Smooth muscle cell (in vitro differentiated cells): ENCODE results near the gene THNSL1. TPM values are rescaled to one million over a fixed set of nuclear protein-coding genes. Genes with fewer than 3 reads are reported as not detected.

Source experiments
- DNase-seq: peaks from one replicate; lab custom pipeline; 2025; ENCODE audit not compliant: unreplicated experiment; lab: John Stamatoyannopoulos, UW
- H2AFZ ChIP-seq: fragments of 200-600 bp; sonication (generic); 2 replicates; pipeline ENCODE4 v1.6.0; 2016; ENCODE audit warnings: antibody characterized with exemption, low read depth, mild to moderate bottlenecking
- H3F3A ChIP-seq: fragments of 200-600 bp; sonication (generic); 2 replicates; pipeline ENCODE4 v1.6.0; 2017; ENCODE audit warnings: antibody characterized with exemption, low read depth
- H3K27ac ChIP-seq: fragments of 200-600 bp; sonication (generic); 2 replicates; pipeline ENCODE4 v1.5.1; 2016; ENCODE audit warnings: low read depth, mild to moderate bottlenecking
- H3K27me3 ChIP-seq: fragments of 200-600 bp; sonication (generic); 2 replicates; pipeline ENCODE4 v1.6.1; 2016; ENCODE audit warnings: low read depth, mild to moderate bottlenecking
- H3K36me3 ChIP-seq: fragments of 200-600 bp; sonication (generic); 2 replicates; pipeline ENCODE4 v1.5.1; 2016; ENCODE audit warnings: low read depth
- H3K4me1 ChIP-seq: fragments of 200-600 bp; sonication (generic); 2 replicates; pipeline ENCODE4 v1.5.1; 2016; ENCODE audit warnings: low read depth
- H3K4me2 ChIP-seq: fragments of 200-600 bp; sonication (generic); 2 replicates; pipeline ENCODE4 v1.6.0; 2016; ENCODE audit warnings: mild to moderate bottlenecking
- H3K4me3 ChIP-seq: fragments of 200-600 bp; sonication (generic); 2 replicates; pipeline ENCODE4 v1.5.1; 2016; ENCODE audit warnings: mild to moderate bottlenecking
- H3K79me2 ChIP-seq: fragments of 200-600 bp; sonication (generic); 2 replicates; pipeline ENCODE4 v1.6.0; 2016; ENCODE audit warnings: low read depth, mild to moderate bottlenecking
- H3K9ac ChIP-seq: fragments of 200-600 bp; sonication (generic); 2 replicates; pipeline ENCODE4 v1.6.0; 2016; ENCODE audit warnings: low read depth
- H3K9me3 ChIP-seq: fragments of 200-600 bp; sonication (generic); replicated peaks from 2 replicates; pipeline ENCODE4 v1.5.1; 2016; ENCODE audit warnings: low read depth
- H4K20me1 ChIP-seq: fragments of 200-600 bp; sonication (generic); 2 replicates; pipeline ENCODE4 v1.6.0; 2016; ENCODE audit warnings: low read depth
- CTCF ChIP-seq: fragments of 200-600 bp; sonication (generic); IDR thresholded peaks from 2 replicates; pipeline ENCODE4 v1.5.1; 2017; ENCODE audit warnings: borderline replicate concordance, mild to moderate bottlenecking, antibody characterized with exemption; ENCODE audit not compliant: insufficient read depth, poor library complexity, severe bottlenecking
- WGBS: methylation state at CpG from one replicate; pipeline ENCODE4 v1.1.7; 2016; ENCODE audit warnings: low lambda C conversion rate; 5-methylcytosine and 5-hydroxymethylcytosine counted together
- polyA plus RNA-seq: library from polyadenylated mRNA; unstranded; fragments of >200 nt; fragmentation: Nextera tagmentation; extraction: Ambion mirVana; gene quantifications from 2 replicates; pipeline ENCODE4 v1.2.1, GENCODE V29; 2016
- total RNA-seq: library from RNA; depleted of rRNA; stranded (reverse); fragments of >200 nt; gene quantifications from 2 replicates; pipeline ENCODE4 v1.2.3, GENCODE V29; 2014

Gene THNSL1
- total and polyA plus RNA-seq, 2 experiments from 2014 or later, result 2.5 to 2.6 TPM

GRCh38 chr10:25056726-25057125 lies 40.3 kb downstream of the THNSL1 start:
- Histone ChIP-seq H4K20me1 (no peaks in the 10 kb centered on the region), H3K9me3 (no peaks in the 10 kb centered on the region), H3K79me2 (no peaks in the 10 kb centered on the region), H3K4me3 (no peak overlapping the region), H3K36me3 (no peaks in the 10 kb centered on the region), H3F3A (no peaks in the 10 kb centered on the region), H3K27me3 (no peaks in the 10 kb centered on the region), H3K4me2 (no peak overlapping the region), H3K4me1 (no peaks in the 10 kb centered on the region), H3K9ac (no peak overlapping the region), H3K27ac (no peak overlapping the region), H2AFZ (no peak overlapping the region)
- TF ChIP-seq CTCF, result no peak
- 85% methylated on average over 3 of the region's 3 CpGs for WGBS
- DNase-seq, result no peak

- Histone ChIP-seq H3K79me2 (no peaks in the 10 kb centered on the region), H3K36me3 (no peaks in the 10 kb centered on the region), H3K4me3 (no peak overlapping the region), H3K4me2 (no peak overlapping the region), H3K4me1 (no peaks in the 10 kb centered on the region), H2AFZ (no peak overlapping the region), H3K27me3 (no peaks in the 10 kb centered on the region), H3K27ac (no peak overlapping the region), H3K9ac (no peak overlapping the region), H3K9me3 (no peaks in the 10 kb centered on the region), H4K20me1 (no peaks in the 10 kb centered on the region), H3F3A (no peaks in the 10 kb centered on the region)
- 90% methylated on average over 4 of the region's 4 CpGs for WGBS
- no peak for DNase-seq
- no peak for TF ChIP-seq CTCF
Observed at GRCh38 chr10:25057886-25058285, 41.5 kb downstream of the THNSL1 start.

- no peaks in the 10 kb centered on the region for H3K79me2 ChIP-seq
- no peak for TF ChIP-seq CTCF
- no peak overlapping the region for H3K9ac ChIP-seq
- H3K4me3 ChIP-seq, result no peak overlapping the region
- H3K27me3 ChIP-seq, result no peaks in the 10 kb centered on the region
- no peak overlapping the region for H2AFZ ChIP-seq
- no peak overlapping the region for H3K4me2 ChIP-seq
- H3K27ac ChIP-seq, result peak overlapping the region; percentile 96
- no peaks in the 10 kb centered on the region for H3K4me1 ChIP-seq
- DNase-seq, result no peak
- 28% methylated on average over 7 of the region's 7 CpGs for WGBS
- no peaks in the 10 kb centered on the region for H3K9me3 ChIP-seq
- H4K20me1 ChIP-seq, result no peaks in the 10 kb centered on the region
- H3F3A ChIP-seq, result no peaks in the 10 kb centered on the region
- H3K36me3 ChIP-seq, result no peaks in the 10 kb centered on the region
Observed at GRCh38 chr10:25059990-25060389, 43.6 kb downstream of the THNSL1 start.

- Histone ChIP-seq H3K79me2 (no peaks in the 10 kb centered on the region), H3K27ac (peak overlapping the region; percentile 96), H3F3A (no peaks in the 10 kb centered on the region), H4K20me1 (no peaks in the 10 kb centered on the region), H3K4me3 (no peak overlapping the region), H3K9ac (peak overlapping the region; percentile 91), H3K36me3 (no peaks in the 10 kb centered on the region), H2AFZ (no peak overlapping the region), H3K27me3 (no peaks in the 10 kb centered on the region), H3K4me1 (no peaks in the 10 kb centered on the region), H3K9me3 (no peaks in the 10 kb centered on the region), H3K4me2 (no peak overlapping the region)
- 98% methylated on average over 7 of the region's 7 CpGs for WGBS
- DNase-seq, result no peak
- TF ChIP-seq CTCF, result no peak
Observed at GRCh38 chr10:25061125-25061524, 44.7 kb downstream of the THNSL1 start.
